ENCODE measurements around the gene EXOG.

GRCh38 chr3:38500688-38501417 lies 4.7 kb downstream of the EXOG start:
- TF ChIP-seq CTCF (IDR thresholded peaks at IDR 0.05; ENCODE audit: low read depth, low read length) = no peak
- TF ChIP-seq EZH2phosphoT487 (IDR thresholded peaks at IDR 0.05; ENCODE audit: low read depth) = no peak
